GM23248 (cell line): ENCODE data around the gene GSDMA. TPM values are rescaled to one million over a fixed set of nuclear protein-coding genes. Genes with fewer than 3 reads are reported as not detected.
A peak's percentile ranks its signal among the peaks of the same experiment; 100 is the strongest.

Experiments
- DNase-seq: peaks from one replicate; pipeline ENCODE4 v3.0.0-alpha.2; 2015
- H2AFZ ChIP-seq: fragments of 200-600 bp; sonication (generic); 2 replicates; pipeline ENCODE4 v1.6.1; 2016; ENCODE audit warnings: antibody characterized with exemption
- H3F3A ChIP-seq: fragments of 200-600 bp; sonication (generic); 2 replicates; pipeline ENCODE4 v1.6.1; 2016; ENCODE audit warnings: mild to moderate bottlenecking, antibody characterized with exemption, mixed run types; ENCODE audit not compliant: insufficient read depth
- H3K27ac ChIP-seq: fragments of 200-600 bp; sonication (generic); 2 replicates; pipeline ENCODE4 v1.5.1; 2016; ENCODE audit warnings: mild to moderate bottlenecking
- H3K27me3 ChIP-seq: fragments of 200-600 bp; sonication (generic); replicated peaks from 2 replicates; pipeline ENCODE4 v1.6.1; 2016; ENCODE audit warnings: mild to moderate bottlenecking; ENCODE audit not compliant: insufficient read depth
- H3K36me3 ChIP-seq: fragments of 200-600 bp; sonication (generic); 2 replicates; pipeline ENCODE4 v1.6.1; 2016; ENCODE audit warnings: low read depth, mild to moderate bottlenecking
- H3K4me1 ChIP-seq: fragments of 200-600 bp; sonication (generic); 2 replicates; pipeline ENCODE4 v1.6.1; 2016; ENCODE audit warnings: mild to moderate bottlenecking; ENCODE audit not compliant: insufficient read depth
- H3K4me2 ChIP-seq: fragments of 200-600 bp; sonication (generic); one replicate; pipeline ENCODE4 v1.6.1; 2016; ENCODE audit warnings: mild to moderate bottlenecking; ENCODE audit not compliant: unreplicated experiment
- H3K4me3 ChIP-seq: fragments of 200-600 bp; sonication (generic); 2 replicates; pipeline ENCODE4 v1.5.1; 2016; ENCODE audit warnings: mild to moderate bottlenecking
- H3K79me2 ChIP-seq: fragments of 200-600 bp; sonication (generic); 2 replicates; pipeline ENCODE4 v1.6.1; 2016; ENCODE audit warnings: mild to moderate bottlenecking; ENCODE audit not compliant: insufficient read depth
- H3K9ac ChIP-seq: fragments of 200-600 bp; sonication (generic); 2 replicates; pipeline ENCODE4 v1.6.1; 2016; ENCODE audit warnings: mild to moderate bottlenecking
- H3K9me2 ChIP-seq: fragments of 200-600 bp; sonication (generic); 2 replicates; pipeline ENCODE4 v1.6.1; 2016; ENCODE audit warnings: mixed run types, mild to moderate bottlenecking, moderate library complexity; ENCODE audit not compliant: insufficient read depth
- H3K9me3 ChIP-seq: fragments of 200-600 bp; sonication (generic); one replicate; pipeline ENCODE4 v1.6.1; 2017; ENCODE audit warnings: low read depth
- H4K20me1 ChIP-seq: fragments of 200-600 bp; sonication (generic); 2 replicates; pipeline ENCODE4 v1.6.0; 2016; ENCODE audit not compliant: insufficient read depth
- EZH2 ChIP-seq: fragments of 200-600 bp; sonication (generic); IDR thresholded peaks from 2 replicates; pipeline ENCODE4 v1.6.1; 2018; ENCODE audit warnings: antibody characterized with exemption, mild to moderate bottlenecking; ENCODE audit not compliant: insufficient read depth, poor library complexity, severe bottlenecking
- EZH2phosphoT487 ChIP-seq: fragments of 200-600 bp; sonication (generic); IDR thresholded peaks from 2 replicates; pipeline ENCODE4 v1.6.1; 2018; ENCODE audit warnings: antibody characterized with exemption, moderate library complexity, mild to moderate bottlenecking, low read depth; ENCODE audit not compliant: insufficient read depth
- WGBS, 2 experiments: methylation state at CpG; one replicate each; pipeline ENCODE4 v1.1.6; 2015 to 2017; ENCODE audit warnings: low lambda C conversion rate in 2 of 2, low coverage in 1 of 2; ENCODE audit errors: missing lambda C conversion rate in 2 of 2; 5-methylcytosine and 5-hydroxymethylcytosine counted together
- in situ Hi-C: fragments of 300-500 bp; cut with MboI; formaldehyde crosslinking; loops from 2 replicates; pipeline ENCODE4 v1.15.0; 2020
- polyA plus RNA-seq: library from polyadenylated mRNA; unstranded; fragments of >200 nt; fragmentation: Nextera tagmentation; extraction: Ambion mirVana; gene quantifications from 2 replicates; pipeline ENCODE4 v1.2.1, GENCODE V29; 2016
- total RNA-seq: library from RNA; depleted of rRNA; stranded (reverse); fragments of >200 nt; shearing (Covaris generic); gene quantifications from 2 replicates; pipeline ENCODE4 v1.2.3, GENCODE V29; 2014

Gene GSDMA
- total and polyA plus RNA-seq, 2 experiments from 2014 or later = 0.21 TPM; not detected in 1

DNA sequence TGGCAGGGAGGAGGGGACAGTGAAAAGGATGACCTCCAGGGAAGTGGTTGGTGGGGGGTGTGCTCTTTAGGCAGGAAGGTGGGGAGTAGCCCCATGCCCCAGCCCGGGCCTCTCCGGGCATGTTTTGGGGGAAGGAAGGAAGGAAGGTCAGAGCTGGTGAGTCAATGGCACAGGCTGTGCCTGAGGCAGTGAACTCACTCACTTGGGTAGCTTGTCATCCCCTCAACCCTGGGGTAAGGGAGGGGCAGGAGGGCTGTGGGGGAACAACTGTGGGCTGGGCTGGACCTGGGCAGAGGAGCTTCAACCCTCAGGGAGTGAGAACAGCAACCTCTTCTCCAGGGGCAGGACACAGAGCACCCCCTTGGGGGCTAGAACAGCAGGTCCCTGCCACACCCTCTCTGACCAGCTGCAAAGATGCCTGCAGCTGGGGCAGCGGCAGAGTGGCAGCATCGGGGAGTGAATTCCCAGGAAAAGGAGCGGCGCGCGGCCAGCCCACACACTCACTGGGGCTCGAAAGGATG lies 58.7 kb downstream of the GSDMA start:
- in situ Hi-C loops = no loop called here
- no peaks in the 10 kb centered on the region for H3K9me3 ChIP-seq
- peak; percentile 92 for DNase-seq
- TF ChIP-seq EZH2phosphoT487 = no peak
- no peak for TF ChIP-seq EZH2
- no peaks in the 10 kb centered on the region for H3K9me2 ChIP-seq
- H3K9ac ChIP-seq = peak overlapping the region; percentile 53
- H3K27ac ChIP-seq = peak overlapping the region; percentile 77
- 60 to 61% methylated on average over 9 of the region's 9 CpGs for whole genome bisulfite sequencing, 2 experiments
- H4K20me1 ChIP-seq = no peaks in the 10 kb centered on the region
- H3K27me3 ChIP-seq = no peaks in the 10 kb centered on the region
- peak overlapping the region; percentile 47 for H3K4me2 ChIP-seq
- no peaks in the 10 kb centered on the region for H3K79me2 ChIP-seq
- no peaks in the 10 kb centered on the region for H3K36me3 ChIP-seq
- H3K4me3 ChIP-seq = peak overlapping the region; percentile 22; the same call in 1 of the 2 replicates
- peaks cover 51% of the 10 kb centered on the region for H3K4me1 ChIP-seq
- peaks cover 26% of the 10 kb centered on the region for H3F3A ChIP-seq
- peak overlapping the region; percentile 25; the same call in 1 of the 2 replicates for H2AFZ ChIP-seq

DNA sequence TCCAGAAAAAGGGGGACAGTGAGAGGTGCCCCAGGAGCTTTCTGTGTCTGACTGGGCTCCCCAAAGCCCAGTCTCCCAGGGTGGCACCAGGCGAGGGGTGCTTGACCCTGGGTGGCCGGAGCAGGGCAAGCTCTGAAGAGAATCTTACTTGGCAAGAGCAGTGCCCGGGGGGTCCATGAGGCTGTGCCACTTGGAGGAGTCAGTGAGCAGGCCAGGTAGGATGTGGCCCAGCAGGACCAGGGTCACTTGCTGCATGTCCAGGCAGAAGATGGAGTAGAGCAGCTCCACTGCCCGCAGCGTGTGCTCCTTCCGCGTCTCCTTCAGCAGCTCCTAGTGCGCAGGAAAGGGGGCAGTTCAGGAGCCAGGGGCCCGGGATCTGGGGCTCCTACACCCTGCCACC lies 59.7 kb downstream of the GSDMA start:
- 84 to 94% methylated on average over 7 to 9 of the region's 9 CpGs for WGBS, 2 experiments
- no peak overlapping the region for H3K9ac ChIP-seq

DNA sequence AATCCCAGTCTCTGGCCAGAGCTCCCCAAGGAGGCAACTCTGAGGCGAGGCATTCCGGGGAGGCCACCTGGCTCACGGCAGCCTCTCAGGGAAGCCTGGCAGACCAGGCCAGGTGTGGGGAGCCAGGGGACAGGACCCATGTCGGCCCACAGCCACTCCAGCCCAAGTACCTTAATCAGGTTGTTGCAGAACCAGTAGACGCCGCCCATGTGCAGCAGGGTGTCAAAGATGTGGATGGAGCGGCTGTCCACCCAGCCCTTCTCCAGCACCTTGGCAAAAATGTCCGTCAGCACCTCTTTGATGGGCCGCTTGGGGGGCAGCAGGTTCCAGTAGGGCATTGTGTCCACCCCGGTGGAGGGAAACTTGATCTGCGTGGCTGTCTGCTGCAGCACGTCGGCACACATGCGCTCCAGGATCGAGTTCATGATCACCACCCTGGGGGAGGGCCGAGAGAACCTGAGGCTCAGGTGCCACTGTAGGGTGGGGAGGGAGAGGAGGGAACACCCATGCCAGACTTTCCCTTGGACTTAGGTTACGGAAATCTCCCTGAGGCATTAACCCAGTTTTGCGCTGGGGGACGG lies 60.2 kb downstream of the GSDMA start:
- Histone ChIP-seq H3K27ac (no peak overlapping the region), H4K20me1 (no peaks in the 10 kb centered on the region), H3F3A (peaks cover 27% of the 10 kb centered on the region), H3K4me2 (no peak overlapping the region), H3K9ac (no peak overlapping the region), H3K4me3 (no peak overlapping the region), H2AFZ (no peak overlapping the region), H3K27me3 (no peaks in the 10 kb centered on the region), H3K9me2 (no peaks in the 10 kb centered on the region), H3K4me1 (peaks cover 46% of the 10 kb centered on the region), H3K9me3 (no peaks in the 10 kb centered on the region), H3K36me3 (no peaks in the 10 kb centered on the region), H3K79me2 (no peaks in the 10 kb centered on the region)
- in situ Hi-C loops = no loop called here
- TF ChIP-seq EZH2phosphoT487 (no peak), EZH2 (no peak)
- 89 to 90% methylated on average over 19 of the region's 19 CpGs for WGBS, 2 experiments
- DNase-seq = no peak

More for the DNA sequence above, 59.7 kb downstream of the GSDMA start:
- H3K4me1 ChIP-seq = peaks cover 51% of the 10 kb centered on the region
- H3K27me3 ChIP-seq = no peaks in the 10 kb centered on the region
- TF ChIP-seq EZH2 (no peak), EZH2phosphoT487 (no peak)
- H2AFZ ChIP-seq = no peak overlapping the region
- no peak overlapping the region for H3K4me3 ChIP-seq
- no peaks in the 10 kb centered on the region for H4K20me1 ChIP-seq
- in situ Hi-C loops = no loop called here
- no peak overlapping the region for H3K4me2 ChIP-seq
- H3K27ac ChIP-seq = no peak overlapping the region
- no peak for DNase-seq
- no peaks in the 10 kb centered on the region for H3K9me2 ChIP-seq
- H3K36me3 ChIP-seq = no peaks in the 10 kb centered on the region
- no peaks in the 10 kb centered on the region for H3K79me2 ChIP-seq
- no peaks in the 10 kb centered on the region for H3K9me3 ChIP-seq
- peaks cover 26% of the 10 kb centered on the region for H3F3A ChIP-seq

DNA sequence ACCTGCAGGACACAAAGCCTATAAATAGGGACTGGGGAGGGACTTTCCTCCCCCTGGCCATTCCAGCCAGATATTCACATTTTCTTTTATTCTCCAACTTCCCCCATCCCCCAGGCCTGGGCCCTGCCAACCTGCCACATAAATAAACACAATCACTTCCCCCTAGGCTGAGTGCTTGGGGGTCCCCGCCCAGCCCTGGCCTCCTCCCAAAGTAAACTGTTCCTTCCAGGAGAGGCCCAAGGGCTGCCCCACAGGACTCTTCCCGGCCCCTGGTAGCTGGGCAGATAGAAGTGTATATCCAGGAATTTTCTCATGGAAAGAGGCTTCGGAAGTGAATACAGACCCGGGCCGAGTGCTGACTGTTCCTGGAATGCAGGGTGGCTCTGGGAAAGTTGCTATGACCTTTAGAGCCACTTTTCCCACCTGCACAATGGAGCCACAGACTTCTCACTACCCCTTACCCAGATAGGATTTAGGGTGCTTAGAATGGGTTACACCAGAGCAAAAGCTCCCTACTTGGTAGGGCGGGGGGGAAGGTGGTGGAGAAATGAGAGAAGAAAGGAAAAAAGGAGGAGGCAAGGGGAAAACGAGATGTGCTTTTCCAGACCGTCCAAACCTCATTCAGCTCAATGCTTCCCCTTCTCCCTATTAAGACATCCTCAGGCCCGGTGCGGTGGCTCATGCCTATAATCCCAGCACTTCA lies 60.9 kb downstream of the GSDMA start:
- Histone ChIP-seq H3K27me3 (no peaks in the 10 kb centered on the region), H3K4me3 (no peak overlapping the region), H3K9me2 (no peaks in the 10 kb centered on the region), H3F3A (peaks cover 23% of the 10 kb centered on the region), H3K36me3 (no peaks in the 10 kb centered on the region), H3K79me2 (no peaks in the 10 kb centered on the region), H3K4me2 (no peak overlapping the region), H2AFZ (no peak overlapping the region), H3K27ac (no peak overlapping the region), H3K9me3 (no peaks in the 10 kb centered on the region), H3K4me1 (peaks cover 39% of the 10 kb centered on the region), H3K9ac (no peak overlapping the region), H4K20me1 (no peaks in the 10 kb centered on the region)
- in situ Hi-C loops = no loop called here
- DNase-seq = no peak
- 80 to 86% methylated on average over 10 of the region's 10 CpGs for WGBS, 2 experiments
- TF ChIP-seq EZH2 (no peak), EZH2phosphoT487 (no peak)
